ENCODE measurements around the gene COIL.
A peak's percentile ranks its signal among the peaks of the same experiment; 100 is the strongest.
"Not testable (repeated sequence)": the region's sequence is repeated elsewhere in the genome, so short reads cannot be mapped to it uniquely, and the experiment has no call there.

COIL gene

GRCh38 chr17:56980526-56980925 lies 19.7 kb upstream of the COIL start:
- intact Hi-C loops (cut with DNase I) = not testable (repeated sequence)
- peak in 1 of 42 donors; percentile 0 for DNase-seq

- DNase-seq = peak in 1 of 42 donors; percentile 7
- intact Hi-C loops (cut with DNase I) = loop anchor here (10.0 kb wide), 1 partner anchor 106 kb away; the partner anchor contains the start of gene AKAP1
Observed at GRCh38 chr17:56979091-56979480, 18.2 kb upstream of the COIL start.

DNA sequence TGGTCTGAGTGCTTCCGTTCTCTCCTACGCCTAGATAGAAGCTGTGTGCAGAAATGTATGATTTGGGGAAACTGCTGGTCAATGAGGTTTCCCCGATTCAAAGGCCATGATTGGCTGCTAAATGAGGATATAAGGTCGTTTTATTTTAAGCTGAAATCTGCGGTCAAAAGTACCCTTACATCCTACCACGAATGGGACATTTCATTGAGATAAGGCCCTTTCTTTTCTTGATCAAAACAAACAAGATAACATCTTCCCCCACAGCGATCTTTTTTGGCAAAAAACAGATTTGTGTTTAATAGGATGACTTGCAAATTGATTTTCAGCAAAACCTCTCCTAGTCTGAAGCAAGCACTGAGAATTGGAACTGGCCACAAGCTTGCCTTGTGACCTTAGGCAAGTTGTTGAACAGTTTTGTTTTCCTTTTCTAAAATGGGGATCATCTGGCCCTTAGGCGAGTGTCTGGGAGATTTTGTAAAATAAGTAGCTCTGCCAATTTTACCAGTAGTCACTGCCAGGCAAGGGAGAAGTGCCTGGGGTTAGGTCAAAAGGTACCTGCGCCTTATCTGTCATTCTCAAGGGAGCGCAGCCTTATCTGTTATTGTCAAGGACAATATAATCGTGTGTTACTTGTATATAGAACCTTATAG lies 17.7 kb upstream of the COIL start:
- DNase-seq = peak in 2 of 42 donors; percentile 12 to 13
- intact Hi-C loops (cut with DNase I) = loop anchor here (10.0 kb wide), 1 partner anchor 106 kb away; the partner anchor contains the start of gene AKAP1

- peak; percentile 81 to 96 (median 90) for DNase-seq
- intact Hi-C loops (cut with DNase I) = loop anchor here (10.0 kb wide), 1 partner anchor 107 kb away; the partner anchor contains the start of gene AKAP1
Observed at GRCh38 chr17:56977673-56978395, 17.0 kb upstream of the COIL start, which contains the start of gene SCPEP1. Gene SCPEP1, plus strand, starts transcription at chr17:56978131. Its CDS starts 29 bp downstream, at chr17:56978160.

DNA sequence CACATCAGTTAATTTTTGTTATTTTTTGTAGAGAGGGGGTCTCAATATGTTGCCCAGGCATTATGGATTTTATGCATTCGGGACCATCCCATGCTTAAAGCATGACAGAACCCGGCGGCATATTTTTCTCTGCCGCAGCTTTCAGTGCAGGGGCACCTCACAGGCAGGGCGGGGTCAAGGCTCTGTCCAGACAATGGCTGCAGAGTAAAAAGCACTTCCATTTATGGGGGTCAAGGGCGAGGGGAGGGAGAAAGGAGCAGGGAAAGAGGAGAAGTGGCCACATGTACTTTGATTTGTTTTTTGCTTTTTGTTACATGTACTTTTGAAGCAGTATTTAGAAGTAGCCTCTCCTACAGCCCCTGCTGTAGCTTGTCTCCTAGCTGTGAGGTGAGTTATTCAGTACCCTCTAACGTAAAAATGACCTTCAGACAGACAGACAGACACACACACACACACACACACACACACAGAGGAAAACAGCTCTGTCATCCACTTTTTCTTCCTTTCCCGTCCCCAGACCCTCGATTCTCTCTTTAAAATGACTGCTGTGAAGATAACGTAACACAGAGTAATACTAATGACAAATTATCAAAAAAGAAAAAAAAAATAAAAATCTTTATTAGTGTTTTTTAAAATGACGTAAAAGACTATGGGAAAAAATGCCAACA lies 16.2 kb upstream of the COIL start:
- DNase-seq = peak in 1 of 42 donors; percentile 6
- intact Hi-C loops (cut with DNase I) = loop anchor here (10.0 kb wide), 1 partner anchor 108 kb away; the partner anchor contains the start of gene AKAP1

GRCh38 chr17:56975656-56976055 lies 14.8 kb upstream of the COIL start:
- intact Hi-C loops (cut with DNase I) = loop anchor here (10.0 kb wide), 1 partner anchor 109 kb away; the partner anchor contains the start of gene AKAP1
- DNase-seq = peak in 1 of 42 donors; percentile 27

GRCh38 chr17:56974055-56974454 lies 13.2 kb upstream of the COIL start:
- peak in 1 of 42 donors; percentile 13 for DNase-seq
- intact Hi-C loops (cut with DNase I) = loop anchor here (10.0 kb wide), 1 partner anchor 111 kb away; the partner anchor contains the start of gene AKAP1

GRCh38 chr17:56973520-56973919 lies 12.7 kb upstream of the COIL start:
- peak in 1 of 42 donors; percentile 30 for DNase-seq
- intact Hi-C loops (cut with DNase I) = loop anchor here (10.0 kb wide), 1 partner anchor 111 kb away; the partner anchor contains the start of gene AKAP1

DNA sequence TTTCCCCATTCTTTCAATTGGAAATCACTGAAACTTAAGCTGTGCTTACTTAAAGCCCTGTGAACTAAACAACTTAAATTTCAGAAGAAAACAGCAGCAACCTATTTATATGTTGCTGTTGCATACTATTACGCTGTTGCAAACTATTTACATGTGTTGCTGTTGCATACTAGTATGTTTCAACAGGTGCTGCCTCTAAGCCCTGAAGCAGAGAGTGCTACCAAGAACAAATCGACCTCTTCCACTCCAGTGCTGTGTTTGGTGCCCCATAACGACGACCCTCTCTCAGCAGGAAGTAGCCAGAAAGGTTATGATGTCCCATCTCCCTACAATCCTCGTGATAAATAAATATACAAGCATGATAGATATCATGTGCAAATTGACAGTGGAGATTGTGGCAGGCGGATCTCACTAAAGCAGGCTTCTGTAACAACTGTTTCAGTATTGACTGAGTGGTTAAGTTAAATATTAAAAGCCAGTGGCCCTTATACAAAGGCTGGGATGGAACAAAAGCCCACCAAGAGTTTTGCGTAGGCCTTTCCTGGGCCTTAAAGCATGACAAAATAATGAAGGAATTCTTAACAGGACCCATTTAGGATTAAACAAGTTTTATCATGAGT lies 11.4 kb upstream of the COIL start:
- intact Hi-C loops (cut with DNase I) = loop anchor here (10.0 kb wide), 1 partner anchor 113 kb away; the partner anchor contains the start of gene AKAP1
- no peak for DNase-seq

- intact Hi-C loops (cut with DNase I) = loop anchor here (10.0 kb wide), 1 partner anchor 114 kb away; the partner anchor contains the start of gene AKAP1
Observed at GRCh38 chr17:56970974-56971373, 10.1 kb upstream of the COIL start.

DNA sequence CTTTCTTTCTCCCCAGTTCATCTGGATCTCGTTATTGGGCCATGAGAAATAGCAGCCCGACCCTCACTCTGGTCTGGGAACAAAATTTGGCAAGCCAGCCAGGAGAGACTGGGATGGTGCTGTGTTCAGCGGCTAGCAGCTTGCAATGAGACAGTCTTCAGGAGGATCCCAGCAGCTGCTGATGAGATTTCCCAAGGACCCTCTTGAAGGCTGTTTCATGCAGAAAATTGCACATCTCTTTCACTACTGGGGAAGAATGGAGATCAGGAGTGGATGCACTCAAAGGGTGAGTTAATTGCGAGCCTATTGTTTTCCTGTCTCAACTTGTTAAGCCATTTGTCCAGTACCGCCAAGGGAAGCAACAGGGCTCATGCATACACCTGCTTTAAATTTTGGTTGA lies 5.5 kb upstream of the COIL start:
- intact Hi-C loops (cut with DNase I) = loop anchor here (10.0 kb wide), 1 partner anchor 132 kb away; the partner anchor contains the start of genes C17orf67 and DGKE
- DNase-seq = no peak

More at GRCh38 chr17:56970974-56971373, 10.1 kb upstream of the COIL start:
- no peak for DNase-seq

GRCh38 chr17:56965681-56966080 lies 4.8 kb upstream of the COIL start:
- intact Hi-C loops (cut with DNase I) = loop anchor here (10.0 kb wide), 1 partner anchor 131 kb away; the partner anchor contains the start of genes C17orf67 and DGKE
- not testable (repeated sequence) for DNase-seq

GRCh38 chr17:56965241-56965640 lies 4.4 kb upstream of the COIL start:
- not testable (repeated sequence) for DNase-seq
- intact Hi-C loops (cut with DNase I) = loop anchor here (10.0 kb wide), 1 partner anchor 130 kb away; the partner anchor contains the start of genes C17orf67 and DGKE

DNA sequence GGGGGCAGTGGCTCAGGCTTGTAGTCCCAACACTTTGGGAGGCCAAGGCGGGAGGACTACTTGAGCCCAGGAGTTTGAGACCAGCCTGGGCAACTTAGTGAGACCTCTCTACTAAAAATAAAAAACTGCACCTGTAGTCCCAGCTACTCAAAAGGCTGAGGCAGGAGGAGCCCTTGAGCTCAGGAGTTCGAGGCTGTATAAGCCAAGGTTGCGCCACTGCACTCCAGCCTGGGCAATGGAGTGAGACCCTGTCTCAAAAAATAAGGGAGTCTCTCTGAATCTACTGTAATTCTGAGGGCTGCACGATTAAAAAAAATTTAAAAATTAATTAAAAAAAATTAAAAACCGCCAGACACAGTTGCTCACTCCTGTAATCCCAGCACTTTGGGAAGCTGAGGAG lies 3.9 kb downstream of the COIL start:
- no peak for DNase-seq

DNA sequence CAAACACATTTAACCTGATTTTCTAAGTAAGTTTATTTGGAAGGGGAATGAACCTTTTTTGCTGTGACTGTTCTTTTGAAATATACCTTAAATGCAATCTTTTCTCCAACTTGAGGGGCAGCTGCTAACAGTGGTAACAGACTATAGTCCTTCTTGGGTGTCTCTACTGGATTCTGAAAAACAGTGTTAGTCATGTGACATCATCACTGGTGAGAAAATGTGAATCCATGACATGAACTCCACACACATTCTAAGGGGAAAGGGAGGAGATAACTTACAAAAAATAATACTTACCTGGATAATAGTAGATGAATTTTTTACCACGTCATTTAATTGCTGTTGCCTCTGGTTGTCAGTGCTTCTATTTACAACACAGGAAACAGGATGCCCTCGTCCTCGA lies 11.3 kb downstream of the COIL start:
- no peak for DNase-seq
- intact Hi-C loops (cut with DNase I) = no loop called here

More for the DNA sequence above, 3.9 kb downstream of the COIL start:
- intact Hi-C loops (cut with DNase I) = no loop called here

GRCh38 chr17:56948491-56948890 lies 12.4 kb downstream of the COIL start:
- DNase-seq = no peak
- intact Hi-C loops (cut with DNase I) = no loop called here

- intact Hi-C loops (cut with DNase I) = no loop called here
- DNase-seq = no peak
Observed at GRCh38 chr17:56947741-56948140, 13.1 kb downstream of the COIL start.

- no peak for DNase-seq
- intact Hi-C loops (cut with DNase I) = no loop called here
Observed at GRCh38 chr17:56945938-56946505, 14.8 kb downstream of the COIL start.
